GM18526 (cell line): ENCODE data around the gene ELF2.

Source experiments
- POLR2A ChIP-seq: IDR thresholded peaks from 3 replicates; pipeline ENCODE4 v1.6.1; 2011; ENCODE audit not compliant: insufficient read length; ENCODE audit errors: extremely low read depth

ELF2 gene

GRCh38 chr4:139177049-139177868 lies at the start of gene ELF2:
ELF2 (minus strand) TSS chr4:139177218; CDS start chr4:139137701, 39,517 bp downstream.
- TF ChIP-seq POLR2A: no peak

- no peak for TF ChIP-seq POLR2A
These were observed 46.8 kb upstream of the ELF2 start for GRCh38 chr4:139223682-139224317.

GRCh38 chr4:139222215-139222614 lies 45.2 kb upstream of the ELF2 start:
- no peak for TF ChIP-seq POLR2A

- no peak for TF ChIP-seq POLR2A
These were observed 44.7 kb upstream of the ELF2 start for GRCh38 chr4:139221687-139222086.

- no peak for TF ChIP-seq POLR2A
These were observed 42.5 kb upstream of the ELF2 start for GRCh38 chr4:139219450-139220055.

- no peak for TF ChIP-seq POLR2A
These were observed 37.1 kb upstream of the ELF2 start for GRCh38 chr4:139214039-139214534.

GRCh38 chr4:139212900-139213299 lies 35.9 kb upstream of the ELF2 start:
- no peak for TF ChIP-seq POLR2A

GRCh38 chr4:139210486-139210885 lies 33.5 kb upstream of the ELF2 start:
- TF ChIP-seq POLR2A: no peak

- no peak for TF ChIP-seq POLR2A
These were observed 32.5 kb upstream of the ELF2 start for GRCh38 chr4:139209470-139210063.

- TF ChIP-seq POLR2A: no peak
These were observed 31.5 kb upstream of the ELF2 start for GRCh38 chr4:139208404-139208945.

- no peak for TF ChIP-seq POLR2A
These were observed 30.9 kb upstream of the ELF2 start for GRCh38 chr4:139207873-139208403.

- no peak for TF ChIP-seq POLR2A
These were observed 30.2 kb upstream of the ELF2 start for GRCh38 chr4:139207247-139207646.

GRCh38 chr4:139202991-139203390 lies 26.0 kb upstream of the ELF2 start:
- no peak for TF ChIP-seq POLR2A

- no peak for TF ChIP-seq POLR2A
These were observed 23.5 kb upstream of the ELF2 start for GRCh38 chr4:139200506-139200905.

GRCh38 chr4:139200102-139200501 lies 23.1 kb upstream of the ELF2 start:
- TF ChIP-seq POLR2A: no peak
